Measurements from ENCODE around the gene ZFPM1.

The ZFPM1 gene

DNA sequence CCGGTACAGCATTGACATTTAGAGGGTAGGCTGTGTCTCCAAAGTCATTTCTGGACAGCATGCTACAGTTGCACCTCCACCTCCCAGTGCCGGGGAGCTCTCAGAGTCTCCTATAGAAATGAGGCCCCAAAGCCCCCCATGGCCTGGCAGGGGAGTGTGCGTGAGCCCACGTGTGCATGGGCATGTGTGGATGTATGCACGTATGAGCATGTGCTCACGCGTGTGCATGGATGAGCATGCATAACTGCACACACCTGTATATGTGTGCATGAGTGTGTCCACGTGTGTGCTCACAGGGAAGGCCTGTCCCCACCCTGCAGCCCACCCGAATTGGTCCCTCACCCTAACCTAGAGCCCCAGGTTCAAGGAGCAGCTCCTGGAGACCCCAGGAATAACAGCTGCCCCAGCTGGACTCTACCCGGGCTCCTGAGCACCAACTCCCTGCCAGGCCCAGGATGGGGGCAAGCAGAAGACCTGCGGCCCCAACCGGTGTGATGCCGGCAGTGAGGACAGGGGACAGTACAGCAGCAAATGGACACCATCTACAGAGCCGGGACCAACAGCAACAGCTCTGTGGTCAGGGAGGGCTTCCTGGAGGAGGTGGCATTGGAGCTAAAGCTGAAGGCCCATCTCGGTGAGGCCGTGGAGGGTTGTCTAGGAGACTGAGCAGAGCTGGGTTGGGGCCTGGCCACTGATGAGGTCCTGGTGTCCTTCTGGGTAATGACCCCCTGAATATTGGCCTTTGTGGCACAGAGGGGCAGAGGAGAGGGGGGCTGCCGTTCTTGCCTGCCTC, 35.2 kb upstream of the ZFPM1 start:
- in situ Hi-C loops (cut with MboI; ENCODE audit: low sequenced_read_pairs) = no loop called here

DNA sequence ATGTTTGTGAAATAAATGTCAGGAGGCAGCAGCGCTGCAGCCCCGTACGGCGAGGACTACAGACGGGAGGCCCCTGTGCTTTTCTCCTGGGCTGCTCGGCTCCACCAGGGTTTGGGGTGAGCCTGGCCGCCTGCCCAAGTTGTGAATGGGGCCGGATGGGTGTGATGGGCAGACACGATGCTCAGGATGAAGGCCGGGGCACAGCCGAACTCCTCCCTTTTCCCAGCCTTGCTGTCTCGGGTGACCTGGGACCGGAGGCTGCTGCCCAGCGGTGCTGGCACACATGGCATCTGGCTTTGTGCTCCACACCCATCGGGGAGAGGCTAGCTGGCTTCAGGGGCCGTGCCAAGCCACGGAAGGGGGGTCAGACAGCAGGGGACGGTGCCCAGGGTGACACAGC, 34.2 kb upstream of the ZFPM1 start:
- in situ Hi-C loops (cut with MboI; ENCODE audit: low sequenced_read_pairs) = no loop called here

DNA sequence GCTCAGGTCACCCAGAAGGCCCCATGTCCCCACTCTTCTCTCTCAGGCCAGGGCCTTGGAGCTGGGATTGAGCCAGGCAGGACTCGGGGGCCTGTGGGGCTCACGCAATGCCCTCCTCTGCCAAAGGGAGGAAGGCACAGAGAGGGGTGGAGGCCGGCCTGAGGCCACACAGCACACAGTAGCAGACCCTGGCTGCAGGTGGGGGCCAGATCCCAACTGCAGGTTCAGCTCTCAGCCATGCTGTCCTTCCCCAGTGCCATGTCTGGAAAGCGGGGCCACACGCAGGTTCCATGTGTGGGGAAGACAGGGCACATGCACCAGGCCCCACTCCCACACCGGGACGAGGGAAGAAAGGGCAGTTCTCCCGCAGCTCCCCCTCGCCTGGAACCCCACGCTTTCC, 33.3 kb upstream of the ZFPM1 start:
- in situ Hi-C loops (cut with MboI; ENCODE audit: low sequenced_read_pairs) = no loop called here

GRCh38 chr16:88420496-88420895, 32.6 kb upstream of the ZFPM1 start:
- in situ Hi-C loops (cut with MboI; ENCODE audit: low sequenced_read_pairs) = no loop called here

GRCh38 chr16:88421301-88421700, 31.8 kb upstream of the ZFPM1 start:
- in situ Hi-C loops (cut with MboI; ENCODE audit: low sequenced_read_pairs) = no loop called here

GRCh38 chr16:88421871-88422433, 31.1 kb upstream of the ZFPM1 start:
- in situ Hi-C loops (cut with MboI; ENCODE audit: low sequenced_read_pairs) = no loop called here

- in situ Hi-C loops (cut with MboI; ENCODE audit: low sequenced_read_pairs) = no loop called here
Observed at GRCh38 chr16:88422733-88423447, 30.2 kb upstream of the ZFPM1 start.

DNA sequence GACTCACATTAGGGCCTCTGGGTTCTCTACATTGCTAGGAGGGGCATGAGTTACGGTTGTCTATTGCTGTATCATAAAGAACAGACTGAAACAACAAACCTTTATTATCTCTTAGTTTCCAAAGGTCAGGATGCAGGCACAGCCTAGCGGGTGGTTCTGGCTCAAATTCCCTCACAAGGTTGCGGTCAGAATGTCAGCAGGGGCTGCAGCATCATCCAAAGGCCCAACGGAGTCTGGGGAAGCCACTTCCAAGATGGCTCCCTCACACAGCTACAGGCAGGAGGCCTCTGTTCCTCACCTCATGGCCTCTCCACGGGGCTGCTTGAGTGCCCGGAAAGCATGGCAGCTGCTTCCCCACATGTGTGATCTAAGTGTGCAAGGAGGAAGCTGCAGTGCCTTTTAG, 29.6 kb upstream of the ZFPM1 start:
- in situ Hi-C loops (cut with MboI; ENCODE audit: low sequenced_read_pairs) = no loop called here

GRCh38 chr16:88424587-88425235, 28.4 kb upstream of the ZFPM1 start:
- in situ Hi-C loops (cut with MboI; ENCODE audit: low sequenced_read_pairs) = no loop called here

DNA sequence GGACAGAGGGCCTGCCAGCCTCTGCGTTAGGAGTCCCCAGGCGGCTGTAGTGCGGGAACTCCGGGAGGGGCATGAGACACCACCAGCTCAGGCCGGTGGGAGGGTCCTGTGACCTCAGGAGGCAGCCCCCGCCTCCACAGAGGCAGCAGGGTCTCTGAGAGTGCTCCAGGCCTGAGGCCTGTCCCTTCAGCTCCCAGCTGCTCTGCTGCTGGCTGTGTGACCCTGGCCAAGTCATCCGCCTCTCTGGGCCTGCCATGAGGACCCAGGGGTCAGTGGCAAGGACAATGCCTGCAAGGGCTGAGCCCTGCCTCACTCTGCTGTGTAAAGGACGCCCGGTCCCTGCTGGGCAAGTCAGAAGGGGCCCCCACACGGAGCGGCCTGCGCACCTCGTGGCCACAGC, 27.1 kb upstream of the ZFPM1 start:
- in situ Hi-C loops (cut with MboI; ENCODE audit: low sequenced_read_pairs) = no loop called here

GRCh38 chr16:88427376-88427775, 25.7 kb upstream of the ZFPM1 start:
- in situ Hi-C loops (cut with MboI; ENCODE audit: low sequenced_read_pairs) = no loop called here

DNA sequence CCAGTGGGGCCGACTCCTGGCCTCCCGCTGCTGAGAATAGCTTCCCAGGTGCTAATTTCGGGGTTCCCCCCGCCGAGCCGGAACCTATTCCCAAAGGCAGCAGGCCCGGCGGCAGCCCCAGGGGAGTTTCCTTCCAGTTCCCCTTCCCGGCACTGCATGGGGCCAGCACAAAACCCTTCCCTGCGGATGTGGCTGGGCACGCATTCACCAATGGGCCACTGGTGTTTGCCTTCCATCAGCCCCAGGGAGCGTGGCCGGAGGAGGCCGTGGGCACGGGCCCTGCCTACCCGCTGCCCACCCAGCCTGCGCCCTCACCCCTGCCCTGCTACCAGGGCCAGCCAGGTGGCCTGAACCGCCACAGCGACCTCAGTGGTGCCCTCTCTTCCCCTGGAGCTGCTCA, 24.9 kb upstream of the ZFPM1 start:
- in situ Hi-C loops (cut with MboI; ENCODE audit: low sequenced_read_pairs) = no loop called here

DNA sequence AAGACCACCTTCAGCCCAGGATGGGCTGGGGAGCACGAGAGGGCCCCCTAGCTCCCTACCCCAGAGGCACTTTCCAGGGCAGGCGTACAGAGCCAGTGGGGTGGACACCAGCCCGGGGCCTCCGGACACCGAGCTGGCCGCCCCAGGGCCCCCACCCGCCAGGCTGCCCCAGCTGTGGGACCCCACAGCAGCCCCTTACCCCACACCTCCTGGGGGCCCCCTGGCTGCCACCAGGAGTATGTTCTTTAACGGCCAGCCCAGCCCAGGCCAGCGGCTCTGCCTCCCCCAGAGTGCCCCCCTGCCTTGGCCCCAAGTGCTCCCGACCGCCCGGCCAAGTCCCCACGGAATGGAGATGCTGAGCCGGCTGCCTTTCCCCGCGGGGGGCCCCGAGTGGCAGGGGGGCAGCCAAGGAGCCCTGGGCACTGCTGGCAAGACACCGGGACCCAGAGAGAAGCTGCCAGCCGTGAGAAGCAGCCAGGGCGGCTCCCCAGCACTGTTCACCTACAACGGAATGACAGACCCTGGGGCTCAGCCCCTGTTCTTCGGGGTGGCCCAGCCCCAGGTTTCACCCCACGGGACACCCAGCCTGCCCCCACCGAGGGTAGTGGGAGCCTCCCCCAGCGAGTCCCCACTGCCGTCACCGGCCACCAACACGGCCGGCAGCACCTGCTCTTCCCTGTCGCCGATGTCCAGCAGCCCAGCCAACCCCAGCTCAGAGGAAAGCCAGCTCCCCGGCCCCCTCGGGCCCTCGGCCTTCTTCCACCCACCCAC, 24.3 kb upstream of the ZFPM1 start:
- in situ Hi-C loops (cut with MboI; ENCODE audit: low sequenced_read_pairs) = no loop called here

- in situ Hi-C loops (cut with MboI; ENCODE audit: low sequenced_read_pairs) = no loop called here
Observed at GRCh38 chr16:88429387-88430184, 23.5 kb upstream of the ZFPM1 start.

DNA sequence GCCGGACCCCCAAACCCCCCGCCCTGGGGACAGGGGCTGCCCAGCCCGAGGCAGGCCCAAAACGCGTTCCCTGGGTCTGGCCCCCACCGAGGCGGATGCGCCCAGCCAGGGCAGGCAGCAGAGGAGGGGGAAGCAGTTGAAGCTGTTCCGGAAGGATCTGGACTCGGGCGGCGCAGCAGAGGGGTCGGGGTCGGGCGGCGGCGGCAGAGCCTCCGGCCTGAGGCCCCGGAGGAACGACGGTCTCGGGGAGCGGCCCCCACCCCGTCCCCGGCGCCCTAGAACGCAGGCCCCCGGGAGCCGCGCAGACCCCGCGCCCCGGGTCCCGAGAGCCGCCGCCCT, 22.9 kb upstream of the ZFPM1 start:
- in situ Hi-C loops (cut with MboI; ENCODE audit: low sequenced_read_pairs) = no loop called here

DNA sequence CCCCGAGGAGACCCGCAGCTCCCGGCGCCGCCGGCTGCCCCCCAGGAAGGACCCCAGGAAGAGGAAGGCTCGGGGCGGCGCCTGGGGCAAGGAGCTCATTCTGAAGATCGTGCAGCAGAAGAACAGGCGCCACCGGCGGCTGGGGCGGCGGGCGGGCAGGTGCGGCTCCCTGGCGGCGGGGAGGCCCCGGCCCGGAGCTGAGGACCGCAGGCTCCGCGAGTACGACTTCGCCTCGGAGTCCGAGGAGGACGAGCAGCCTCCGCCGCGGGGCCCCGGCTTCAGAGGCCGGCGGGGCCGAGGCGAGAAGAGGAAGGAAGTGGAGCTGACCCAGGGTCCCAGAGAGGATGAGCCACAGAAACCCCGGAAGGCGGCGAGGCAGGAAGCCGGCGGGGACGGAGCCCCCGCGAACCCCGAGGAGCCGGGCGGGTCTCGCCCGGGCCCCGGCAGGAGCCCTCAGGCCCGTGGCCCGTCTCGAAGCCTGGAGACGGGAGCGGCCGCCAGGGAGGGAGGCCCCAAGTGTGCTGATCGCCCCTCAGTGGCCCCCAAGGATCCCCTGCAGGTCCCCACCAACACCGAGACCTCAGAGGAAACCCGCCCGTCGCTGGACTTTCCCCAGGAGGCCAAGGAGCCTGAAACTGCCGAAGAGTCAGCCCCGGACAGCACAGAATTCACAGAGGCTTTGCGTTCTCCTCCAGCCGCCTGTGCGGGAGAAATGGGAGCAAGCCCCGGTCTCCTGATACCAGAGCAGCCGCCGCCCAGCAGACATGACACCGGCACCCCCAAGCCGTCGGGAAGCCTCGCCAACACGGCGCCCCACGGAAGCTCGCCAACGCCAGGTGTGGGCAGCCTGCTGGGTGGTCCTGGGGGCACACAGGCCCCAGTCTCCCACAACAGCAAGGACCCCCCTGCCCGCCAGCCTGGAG, 22.3 kb upstream of the ZFPM1 start:
- in situ Hi-C loops (cut with MboI; ENCODE audit: low sequenced_read_pairs) = no loop called here

DNA sequence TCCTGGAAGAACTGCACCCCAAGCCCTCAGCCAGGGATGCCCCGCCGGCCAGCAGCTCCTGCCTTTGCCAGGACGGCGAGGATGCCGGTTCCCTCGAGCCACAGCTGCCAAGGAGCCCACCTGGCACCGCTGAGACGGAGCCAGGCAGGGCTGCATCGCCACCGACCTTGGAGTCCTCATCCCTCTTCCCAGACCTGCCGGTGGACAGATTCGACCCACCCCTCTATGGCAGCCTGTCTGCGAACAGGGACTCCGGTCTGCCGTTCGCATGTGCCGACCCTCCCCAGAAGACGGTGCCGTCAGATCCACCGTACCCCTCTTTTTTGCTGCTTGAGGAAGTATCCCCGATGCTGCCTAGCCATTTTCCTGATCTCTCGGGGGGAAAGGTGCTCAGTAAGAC, 21.4 kb upstream of the ZFPM1 start:
- in situ Hi-C loops (cut with MboI; ENCODE audit: low sequenced_read_pairs) = no loop called here

DNA sequence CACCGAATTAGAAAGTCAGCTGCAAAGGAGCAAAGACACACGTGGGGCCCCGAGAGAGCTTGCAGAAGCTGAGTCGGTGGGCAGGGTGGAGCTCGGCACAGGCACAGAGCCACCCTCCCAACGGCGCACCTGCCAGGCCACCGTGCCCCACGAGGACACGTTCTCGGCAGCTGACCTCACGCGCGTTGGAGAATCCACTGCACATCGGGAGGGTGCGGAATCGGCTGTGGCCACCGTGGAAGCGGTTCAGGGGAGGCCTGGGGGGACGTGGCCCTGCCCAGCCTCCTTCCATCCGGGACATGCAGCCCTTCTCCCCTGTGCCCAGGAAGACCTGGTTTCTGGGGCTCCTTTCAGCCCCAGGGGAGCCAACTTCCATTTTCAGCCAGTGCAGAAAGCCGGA, 20.9 kb upstream of the ZFPM1 start:
- in situ Hi-C loops (cut with MboI; ENCODE audit: low sequenced_read_pairs) = no loop called here

DNA sequence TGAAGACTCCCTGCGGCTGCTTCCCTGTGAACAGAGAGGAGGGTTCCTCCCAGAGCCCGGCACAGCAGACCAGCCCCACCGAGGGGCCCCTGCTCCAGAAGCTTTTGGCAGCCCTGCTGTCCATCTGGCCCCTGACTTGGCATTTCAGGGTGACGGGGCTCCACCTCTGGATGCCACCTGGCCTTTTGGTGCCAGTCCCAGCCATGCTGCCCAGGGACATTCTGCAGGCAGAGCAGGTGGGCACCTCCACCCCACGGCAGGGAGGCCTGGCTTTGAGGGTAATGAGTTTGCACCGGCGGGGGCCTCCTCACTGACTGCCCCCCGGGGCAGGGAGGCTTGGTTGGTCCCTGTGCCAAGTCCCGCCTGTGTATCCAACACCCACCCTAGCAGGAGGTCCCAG, 20.3 kb upstream of the ZFPM1 start:
- in situ Hi-C loops (cut with MboI; ENCODE audit: low sequenced_read_pairs) = no loop called here
